K562 (cell line): Measurements from ENCODE around the gene CTF1. TPM values are rescaled to one million over a fixed set of nuclear protein-coding genes. Genes with fewer than 3 reads are reported as not detected.
A peak's percentile ranks its signal among the peaks of the same experiment; 100 is the strongest.

Experiments
- ASH1L ChIP-seq: fragments of 450-650 bp; IDR thresholded peaks from 2 replicates; pipeline ENCODE4 v1.6.1; 2018; ENCODE audit warnings: borderline replicate concordance, mild to moderate bottlenecking, low read depth; ENCODE audit not compliant: partially characterized antibody
- CREM ChIP-seq: IDR thresholded peaks from 2 replicates; pipeline ENCODE4 v1.6.1; 2014; ENCODE audit warnings: antibody characterized with exemption, low read depth
- FOSL1 ChIP-seq: fragments of 200-800 bp; sonication (Bioruptor generic); conservative IDR thresholded peaks from 2 replicates; pipeline ENCODE4 v1.6.1; 2016; ENCODE audit warnings: missing genetic modification characterization, missing compliant biosample characterization
- HOMEZ ChIP-seq: fragments of 250-450 bp; sonication (Bioruptor Pico); IDR thresholded peaks from 2 replicates; pipeline ENCODE4 v1.4.0; 2020; ENCODE audit warnings: mild to moderate bottlenecking, moderate library complexity
- MBD1 ChIP-seq: fragments of 250-450 bp; sonication (Bioruptor Pico); IDR thresholded peaks from 2 replicates; pipeline ENCODE4 v1.8.0; 2022; ENCODE audit warnings: inconsistent platforms
- MCM3 ChIP-seq: fragments of 450-650 bp; IDR thresholded peaks from 2 replicates; pipeline ENCODE4 v1.6.1; 2016
- MNT ChIP-seq, 2 experiments: fragments of 450-650 bp; conservative IDR thresholded peaks; 2 replicates each; pipeline ENCODE4 v1.6.1; 2017; ENCODE audit warnings: mild to moderate bottlenecking in 2 of 2, moderate library complexity in 2 of 2
- NR4A1 ChIP-seq, 2 experiments: fragments of 250-450 bp in 1 of 2; fragments of 450-650 bp in 1 of 2; sonication (Bioruptor Pico) in 1 of 2; IDR thresholded peaks; 2 replicates each; pipeline versions ENCODE4 v1.4.0 to v1.6.1; 2016 to 2020; ENCODE audit warnings: mild to moderate bottlenecking in 2 of 2, missing compliant biosample characterization in 1 of 2, missing genetic modification characterization in 1 of 2, moderate library complexity in 1 of 2
- PML ChIP-seq: IDR thresholded peaks from 2 replicates; pipeline ENCODE4 v1.6.1; 2012; ENCODE audit warnings: low read length, inconsistent platforms
- POLR2B ChIP-seq: fragments of 450-650 bp; IDR thresholded peaks from 2 replicates; pipeline ENCODE4 v1.6.1; 2018; ENCODE audit warnings: low read depth; ENCODE audit not compliant: partially characterized antibody
- TAF7 ChIP-seq: fragments of 450-650 bp; IDR thresholded peaks from 2 replicates; pipeline ENCODE4 v1.6.1; 2016; ENCODE audit warnings: missing genetic modification characterization, missing compliant biosample characterization
- TAF9B ChIP-seq: fragments of 450-650 bp; IDR thresholded peaks from 2 replicates; pipeline ENCODE4 v1.6.1; 2018; ENCODE audit warnings: mild to moderate bottlenecking; ENCODE audit not compliant: partially characterized antibody
- THRAP3 ChIP-seq: fragments of 450-650 bp; IDR thresholded peaks from 2 replicates; pipeline ENCODE4 v1.6.1; 2016; ENCODE audit warnings: mild to moderate bottlenecking, inconsistent platforms, borderline replicate concordance
- YY1 ChIP-seq, 3 experiments: IDR thresholded peaks; 2 replicates each; pipeline ENCODE4 v1.6.1; 2011; ENCODE audit warnings: low read length in 2 of 3, mild to moderate bottlenecking in 2 of 3, moderate library complexity in 2 of 3, borderline replicate concordance in 1 of 3, control low read depth in 1 of 3, low read depth in 1 of 3; ENCODE audit not compliant: insufficient read depth in 3 of 3, insufficient replicate concordance in 2 of 3, control insufficient read depth in 1 of 3, insufficient read length in 1 of 3; ENCODE audit errors: extremely low read depth in 1 of 3
- ZNF41 ChIP-seq: fragments of 250-450 bp; sonication (Bioruptor Pico); conservative IDR thresholded peaks from 2 replicates; pipeline ENCODE4 v1.4.0; 2020; ENCODE audit warnings: mild to moderate bottlenecking
- ZNF592 ChIP-seq: fragments of 450-650 bp; IDR thresholded peaks from 2 replicates; pipeline ENCODE4 v1.6.1; 2017; ENCODE audit warnings: antibody characterized with exemption, mild to moderate bottlenecking
- ZNF785 ChIP-seq: fragments of 250-450 bp; sonication (Bioruptor Pico); IDR thresholded peaks from 2 replicates; pipeline ENCODE4 v1.4.0; 2020; ENCODE audit warnings: mild to moderate bottlenecking
- polyA plus RNA-seq, 8 experiments: library from polyadenylated mRNA; depleted of rRNA in 4 of 8; stranded (reverse) in 5 of 8; unstranded in 3 of 8; fragments of >200 nt; fragmentation: Nextera tagmentation in 2 of 8; fragmentation: Illumina TruSeq in 1 of 8; extraction: Ambion mirVana in 2 of 8; extraction: Trizol in 1 of 8; gene quantifications; 2 replicates each; pipeline versions ENCODE4 v1.2.1 to v1.2.3, GENCODE V29; 2011 to 2014; ENCODE audit warnings: inconsistent platforms in 1 of 8, missing spikeins in 1 of 8
- total RNA-seq, 7 experiments: library from RNA; depleted of rRNA in 6 of 7; stranded (reverse); fragments of >200 nt in 6 of 7; fragmentation: Illumina TruSeq in 2 of 7; extraction: Trizol in 2 of 7; gene quantifications; 2 replicates each; pipeline versions ENCODE4 v1.2.1 to v1.2.3, GENCODE V29; 2011 to 2021; ENCODE audit warnings: low replicate concordance in 1 of 7

Gene CTF1
- total and polyA plus RNA-seq, 9 of the 15 experiments (the other 6 are each of a cell fraction or from before 2014, with no cell fraction given), result 0.24 to 2.5 (median 0.44) TPM

- TF ChIP-seq ZNF592 (peak; percentile 52; the same call in 1 of the 2 replicates), PML (peak; percentile 88), ZNF785 (no peak), MNT (conservative IDR thresholded peaks at IDR 0.05) (peak in 1 of 2 experiments; percentile 80; a peak in 3 of 4 replicates), NR4A1 (CRISPR knock-in tag; IDR thresholded peaks at IDR 0.05) (no peak), NR4A1 (tag; IDR thresholded peaks at IDR 0.05) (peak; percentile 83; the same call in 1 of the 2 replicates), YY1 (IDR thresholded peaks at IDR 0.05; ENCODE audit: borderline replicate concordance in 1 of 3, control insufficient read depth in 1 of 3, extremely low read depth in 1 of 3, insufficient read depth in 3 of 3, insufficient read length in 1 of 3, insufficient replicate concordance in 2 of 3, low read depth in 1 of 3, low read length in 2 of 3) (peak in 1 of 3 experiments; percentile 24), MBD1 (no peak), ASH1L (no peak), CREM (peak; percentile 56; the same call in 1 of the 2 replicates), THRAP3 (peak; percentile 71; the same call in 1 of the 2 replicates), HOMEZ (no peak), POLR2B (peak; percentile 94), FOSL1 (no peak), TAF9B (peak; percentile 91), MCM3 (no peak), TAF7 (tag) (peak; percentile 32), ZNF41 (CRISPR knock-in tag) (no peak; the same call in 1 of the 2 replicates)
Measured at GRCh38 chr16:30949650-30950515, 53.5 kb downstream of the CTF1 start (continued).
